OCI-LY7 (cell line): ENCODE results near the gene DPEP1. TPM values are rescaled to one million over a fixed set of nuclear protein-coding genes. Genes with fewer than 3 reads are reported as not detected.
"Not testable (repeated sequence)": the region's sequence is repeated elsewhere in the genome, so short reads cannot be mapped to it uniquely, and the experiment has no call there.

Source experiments
- BruUV-seq: library from RNA; stranded (reverse); fragments of 400-500 nt; replicated peaks from 2 replicates; lab custom pipeline; 2021; lab: Mats Ljungman, UMichigan
- CTCF ChIA-PET: fragments of 300-600 bp; sonication (Branson Sonifier 250); formaldehyde crosslinking; loops from one replicate; lab custom pipeline; 2022; ENCODE audit warnings: antibody characterized with exemption; ENCODE audit not compliant: unreplicated experiment; lab: Charles Lee
- POLR2A ChIA-PET: fragments of 300-600 bp; sonication (Branson Sonifier 250); formaldehyde crosslinking; loops from one replicate; lab custom pipeline; 2022; ENCODE audit warnings: antibody characterized with exemption; lab: Charles Lee
- DNase-seq: peaks from one replicate; pipeline ENCODE4 v3.0.0-alpha.2; 2015; ENCODE audit warnings: low spot score
- H2AFZ ChIP-seq: fragments of 200-600 bp; sonication (generic), shearing (Covaris generic); 2 replicates; pipeline ENCODE4 v1.6.1; 2014; ENCODE audit warnings: mild to moderate bottlenecking, antibody characterized with exemption, low read length, moderate library complexity
- H3K27ac ChIP-seq: fragments of 200-600 bp; sonication (generic); 2 replicates; pipeline ENCODE4 v1.5.1; 2014; ENCODE audit warnings: mixed run types, low read depth, mild to moderate bottlenecking, moderate library complexity, low read length, inconsistent platforms; ENCODE audit not compliant: poor library complexity, severe bottlenecking
- H3K36me3 ChIP-seq: fragments of 200-600 bp; sonication (generic); 2 replicates; pipeline ENCODE4 v1.6.1; 2014; ENCODE audit warnings: mild to moderate bottlenecking, antibody characterized with exemption, low read length, moderate library complexity, mixed read lengths; ENCODE audit not compliant: insufficient read depth
- H3K4me1 ChIP-seq: fragments of 200-600 bp; sonication (generic); 2 replicates; pipeline ENCODE4 v1.5.1; 2014; ENCODE audit warnings: mild to moderate bottlenecking, low read length; ENCODE audit not compliant: insufficient read depth, poor library complexity, severe bottlenecking
- H3K4me2 ChIP-seq: fragments of 200-600 bp; sonication (generic); 2 replicates; pipeline ENCODE4 v1.6.1; 2014; ENCODE audit warnings: mild to moderate bottlenecking, low read length
- H3K4me3 ChIP-seq: fragments of 200-600 bp; sonication (generic); 2 replicates; pipeline ENCODE4 v1.5.1; 2014; ENCODE audit warnings: mild to moderate bottlenecking, low read depth, low read length; ENCODE audit not compliant: poor library complexity, severe bottlenecking
- H3K79me2 ChIP-seq: fragments of 200-600 bp; sonication (generic); 2 replicates; pipeline ENCODE4 v1.6.1; 2016; ENCODE audit warnings: low read depth, mild to moderate bottlenecking, low read length, moderate library complexity, mixed read lengths; ENCODE audit not compliant: insufficient read depth
- H3K9me2 ChIP-seq: fragments of 200-600 bp; sonication (generic); 2 replicates; pipeline ENCODE4 v1.6.1; 2016; ENCODE audit warnings: mild to moderate bottlenecking, low read length, mixed read lengths; ENCODE audit not compliant: insufficient read depth
- H3K9me3 ChIP-seq: fragments of 200-600 bp; sonication (generic); 2 replicates; pipeline ENCODE4 v1.6.1; 2014; ENCODE audit warnings: mild to moderate bottlenecking, mixed run types, low read length, mixed read lengths
- H4K20me1 ChIP-seq: fragments of 200-600 bp; sonication (generic); 2 replicates; pipeline ENCODE4 v1.6.1; 2014; ENCODE audit warnings: mild to moderate bottlenecking, antibody characterized with exemption, low read length, moderate library complexity, mixed read lengths; ENCODE audit not compliant: insufficient read depth
- CTCF ChIP-seq: fragments of 200-600 bp; sonication (generic); conservative IDR thresholded peaks from 2 replicates; pipeline ENCODE4 v1.5.1; 2014; ENCODE audit warnings: mild to moderate bottlenecking, antibody characterized with exemption, low read length, moderate library complexity, mixed read lengths
- EZH2phosphoT487 ChIP-seq: fragments of 200-600 bp; sonication (generic); IDR thresholded peaks from 2 replicates; pipeline ENCODE4 v1.6.1; 2018; ENCODE audit warnings: low read depth, borderline replicate concordance, mild to moderate bottlenecking, mixed run types, antibody characterized with exemption, low read length, moderate library complexity, mixed read lengths
- intact Hi-C: fragments of 100-400 bp; cut with micrococcal nuclease; formaldehyde crosslinking; loops from one replicate; pipeline ENCODE4 v1.10.0; 2022; ENCODE audit not compliant: unreplicated experiment
- total RNA-seq, 2 experiments: library from RNA; depleted of rRNA in 1 of 2; stranded (reverse); fragments of >200 nt in 1 of 2; shearing (Covaris generic) in 1 of 2; gene quantifications; 2 replicates each; pipeline ENCODE4 v1.2.3, GENCODE V29; 2014 to 2022

Gene DPEP1
- total RNA-seq, 2 experiments from 2014 or later: not detected

DNA sequence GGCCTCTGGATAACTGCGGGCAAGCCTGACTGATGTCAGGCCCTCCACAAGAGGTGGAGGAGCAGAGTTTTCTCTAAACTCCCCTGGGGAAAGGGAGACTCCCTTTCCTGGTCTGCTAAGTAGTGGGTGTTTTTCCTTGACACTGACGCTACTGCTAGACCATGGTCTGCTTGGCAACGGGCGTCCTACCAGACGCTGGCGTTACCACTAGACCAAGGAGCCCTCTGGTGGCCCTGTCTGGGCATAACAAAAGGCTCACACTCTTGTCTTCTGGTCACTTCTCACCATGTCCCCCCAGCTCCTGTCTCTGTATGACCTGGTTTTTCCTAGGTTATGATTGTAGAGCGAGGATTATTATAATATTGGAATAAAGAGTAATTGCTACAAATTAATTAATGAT is 53.6 kb downstream of the DPEP1 start:
- BruUV-seq, CTCF ChIA-PET, H3K27ac ChIP-seq, H3K79me2 ChIP-seq, H3K9me2 ChIP-seq, H3K4me3 ChIP-seq, H2AFZ ChIP-seq, POLR2A ChIA-PET, intact Hi-C loops, H3K4me2 ChIP-seq, H4K20me1 ChIP-seq, H3K9me3 ChIP-seq, H3K4me1 ChIP-seq: not testable (repeated sequence)
- TF ChIP-seq CTCF: peak; percentile 72
- peak; percentile 65 for DNase-seq
- H3K36me3 ChIP-seq: peaks cover 23% of the 10 kb centered on the region

- ChIA-PET POLR2A (no interaction called here), CTCF (no interaction called here)
- intact Hi-C loops: no loop called here
- no peak overlapping the region for H3K4me3 ChIP-seq
- TF ChIP-seq EZH2phosphoT487 (no peak), CTCF (no peak)
- H3K9me2 ChIP-seq: no peaks in the 10 kb centered on the region
- H3K27ac ChIP-seq: no peak overlapping the region
- no peaks in the 10 kb centered on the region for H3K4me1 ChIP-seq
- no TSS peak for BruUV-seq
- no peak overlapping the region for H3K4me2 ChIP-seq
- peaks cover 17% of the 10 kb centered on the region for H3K36me3 ChIP-seq
- no peaks in the 10 kb centered on the region for H3K9me3 ChIP-seq
- H4K20me1 ChIP-seq: no peaks in the 10 kb centered on the region
- no peak overlapping the region for H2AFZ ChIP-seq
- no peaks in the 10 kb centered on the region for H3K79me2 ChIP-seq
- DNase-seq: no peak
These were observed 54.2 kb downstream of the DPEP1 start for GRCh38 chr16:89667633-89668032.

DNA sequence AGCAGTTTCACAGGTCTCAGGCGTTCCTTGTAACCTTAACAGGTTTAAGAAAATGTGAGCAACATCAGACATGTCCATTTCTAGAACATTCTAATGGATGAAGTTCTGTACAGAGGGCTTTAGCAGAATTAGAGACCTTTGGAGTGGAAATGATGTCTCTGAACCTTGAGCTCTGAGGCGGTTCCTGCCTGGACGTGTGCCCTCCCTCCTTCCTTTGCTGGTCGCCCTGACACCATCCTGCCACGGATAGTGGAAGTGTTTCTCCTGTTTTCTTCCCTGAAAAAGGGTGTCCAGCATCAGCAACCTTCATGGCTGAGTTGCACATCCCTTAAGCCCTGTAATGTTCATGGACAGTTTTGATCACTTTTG is 55.3 kb downstream of the DPEP1 start:
- BruUV-seq: no TSS peak
- Histone ChIP-seq H3K4me2 (no peak overlapping the region), H4K20me1 (no peaks in the 10 kb centered on the region), H3K4me3 (no peak overlapping the region), H3K79me2 (no peaks in the 10 kb centered on the region), H3K27ac (no peak overlapping the region), H3K9me3 (no peaks in the 10 kb centered on the region), H2AFZ (no peak overlapping the region), H3K9me2 (no peaks in the 10 kb centered on the region), H3K36me3 (peaks cover 6% of the 10 kb centered on the region; the same call in 1 of the 2 replicates), H3K4me1 (no peaks in the 10 kb centered on the region)
- ChIA-PET CTCF (no interaction called here), POLR2A (no interaction called here)
- DNase-seq: no peak
- TF ChIP-seq EZH2phosphoT487: no peak
- no peak for TF ChIP-seq CTCF
- intact Hi-C loops: no loop called here
